HEK293 (cell line): Measurements from ENCODE around the gene PARD3.
A peak's percentile ranks its signal among the peaks of the same experiment; 100 is the strongest.

Experiments used
- CTCF ChIA-PET: fragments of 350-600 bp; formaldehyde crosslinking; extraction: SDS; loops from one replicate; lab custom pipeline; 2021; ENCODE audit warnings: antibody characterized with exemption; lab: Yijun Ruan, JAX
- POLR2A ChIA-PET: fragments of 300-600 bp; formaldehyde crosslinking; extraction: SDS; loops from one replicate; lab custom pipeline; 2020; ENCODE audit warnings: antibody characterized with exemption, inconsistent platforms; lab: Yijun Ruan, JAX
- H3K27ac ChIP-seq: fragments of 200-500 bp; sonication (Bioruptor generic); 2 replicates; pipeline ENCODE4 v1.5.1; 2014; ENCODE audit warnings: low read depth, low read length, control low read depth, inconsistent platforms; ENCODE audit errors: extremely low read depth
- H3K36me3 ChIP-seq, 2 experiments: fragments of 200-500 bp in 1 of 2; sonication (Bioruptor generic) in 1 of 2; 1 replicate in 1 of 2; 2 replicates in 1 of 2; pipeline ENCODE4 v1.5.1; 2014 to 2017; ENCODE audit warnings: inconsistent platforms in 2 of 2, low read length in 2 of 2; ENCODE audit not compliant: control insufficient read depth in 2 of 2, insufficient read depth in 1 of 2
- H3K4me1 ChIP-seq: fragments of 200-500 bp; sonication (Bioruptor generic); 2 replicates; pipeline ENCODE4 v1.5.1; 2014; ENCODE audit warnings: mild to moderate bottlenecking, low read length, inconsistent platforms; ENCODE audit not compliant: control insufficient read depth, insufficient read depth
- H3K4me3 ChIP-seq: 2 replicates; pipeline ENCODE4 v1.5.1; 2011; ENCODE audit warnings: low read depth, mild to moderate bottlenecking, control low read depth, low read length, moderate library complexity
- H3K9me3 ChIP-seq: fragments of 200-500 bp; sonication (Bioruptor generic); 2 replicates; pipeline ENCODE4 v1.5.1; 2014; ENCODE audit warnings: low read depth, low read length, inconsistent platforms; ENCODE audit not compliant: control insufficient read depth, insufficient read depth
- BCL11A ChIP-seq: fragments of 450-650 bp; formaldehyde crosslinking; IDR thresholded peaks from 2 replicates; pipeline ENCODE4 v1.5.1; 2016; ENCODE audit warnings: low read depth, missing biosample characterization, missing genetic modification characterization
- MZF1 ChIP-seq: fragments of 450-650 bp; formaldehyde crosslinking; IDR thresholded peaks from 2 replicates; pipeline ENCODE4 v1.5.1; 2017; ENCODE audit warnings: missing biosample characterization, missing genetic modification characterization, borderline replicate concordance
- PRDM6 ChIP-seq: fragments of 450-650 bp; formaldehyde crosslinking; IDR thresholded peaks from 2 replicates; pipeline ENCODE4 v1.5.1; 2017; ENCODE audit warnings: missing biosample characterization, missing genetic modification characterization
- SETDB1 ChIP-seq: IDR thresholded peaks from one replicate; pipeline ENCODE4 v1.6.1; 2017; ENCODE audit warnings: mild to moderate bottlenecking, low read length, moderate library complexity, mixed read lengths; ENCODE audit not compliant: insufficient read length
- ZBTB20 ChIP-seq: fragments of 450-650 bp; formaldehyde crosslinking; IDR thresholded peaks from 2 replicates; pipeline ENCODE4 v1.5.1; 2016; ENCODE audit warnings: missing biosample characterization, missing genetic modification characterization
- ZBTB6 ChIP-seq: fragments of 450-650 bp; formaldehyde crosslinking; IDR thresholded peaks from 2 replicates; pipeline ENCODE4 v1.5.1; 2017; ENCODE audit warnings: missing biosample characterization, missing genetic modification characterization
- ZEB2 ChIP-seq: fragments of 450-650 bp; formaldehyde crosslinking; IDR thresholded peaks from 2 replicates; pipeline ENCODE4 v1.5.1; 2016; ENCODE audit warnings: missing biosample characterization, missing genetic modification characterization
- ZFP69B ChIP-seq: fragments of 450-650 bp; formaldehyde crosslinking; IDR thresholded peaks from 2 replicates; pipeline ENCODE4 v1.5.1; 2016; ENCODE audit warnings: missing biosample characterization, missing genetic modification characterization
- ZNF146 ChIP-seq: fragments of 450-650 bp; formaldehyde crosslinking; IDR thresholded peaks from 2 replicates; pipeline ENCODE4 v1.5.1; 2016; ENCODE audit warnings: missing biosample characterization, missing genetic modification characterization
- ZNF155 ChIP-seq: fragments of 450-650 bp; formaldehyde crosslinking; IDR thresholded peaks from 2 replicates; pipeline ENCODE4 v1.5.1; 2016; ENCODE audit warnings: missing biosample characterization, missing genetic modification characterization
- ZNF19 ChIP-seq: fragments of 450-650 bp; formaldehyde crosslinking; IDR thresholded peaks from 2 replicates; pipeline ENCODE4; 2016; ENCODE audit warnings: missing biosample characterization, missing genetic modification characterization, low read depth
- ZNF248 ChIP-seq: fragments of 450-650 bp; formaldehyde crosslinking; IDR thresholded peaks from 2 replicates; pipeline ENCODE4 v1.5.1; 2017; ENCODE audit warnings: missing biosample characterization, missing genetic modification characterization
- ZNF311 ChIP-seq: fragments of 450-650 bp; formaldehyde crosslinking; IDR thresholded peaks from 2 replicates; pipeline ENCODE4 v1.5.1; 2017; ENCODE audit warnings: missing biosample characterization, missing genetic modification characterization, borderline replicate concordance
- ZNF692 ChIP-seq: fragments of 450-650 bp; formaldehyde crosslinking; IDR thresholded peaks from 2 replicates; pipeline ENCODE4 v1.5.1; 2016; ENCODE audit warnings: missing biosample characterization, missing genetic modification characterization
- ZNF701 ChIP-seq: fragments of 450-650 bp; formaldehyde crosslinking; IDR thresholded peaks from 2 replicates; pipeline ENCODE4 v1.5.1; 2016; ENCODE audit warnings: missing biosample characterization, missing genetic modification characterization
- ZSCAN16 ChIP-seq: fragments of 450-650 bp; formaldehyde crosslinking; IDR thresholded peaks from 2 replicates; pipeline ENCODE4 v1.5.1; 2016; ENCODE audit warnings: missing biosample characterization, missing genetic modification characterization
- ZXDB ChIP-seq: fragments of 450-650 bp; formaldehyde crosslinking; IDR thresholded peaks from 2 replicates; pipeline ENCODE4 v1.5.1; 2016; ENCODE audit warnings: missing biosample characterization, missing genetic modification characterization
- TF ChIP-seq, protein P1 (sequence below): fragments of 450-650 bp; formaldehyde crosslinking; IDR thresholded peaks from 2 replicates; pipeline ENCODE4 v1.5.1; 2016; ENCODE audit warnings: missing biosample characterization, missing genetic modification characterization, borderline replicate concordance
- TF ChIP-seq, protein P2 (sequence below): fragments of 450-650 bp; formaldehyde crosslinking; IDR thresholded peaks from 2 replicates; pipeline ENCODE4 v1.5.1; 2016; ENCODE audit warnings: missing biosample characterization, missing genetic modification characterization
- TF ChIP-seq, protein P3 (sequence below): fragments of 450-650 bp; formaldehyde crosslinking; IDR thresholded peaks from 2 replicates; pipeline ENCODE4 v1.5.1; 2016; ENCODE audit warnings: missing biosample characterization, missing genetic modification characterization

Gene PARD3

DNA sequence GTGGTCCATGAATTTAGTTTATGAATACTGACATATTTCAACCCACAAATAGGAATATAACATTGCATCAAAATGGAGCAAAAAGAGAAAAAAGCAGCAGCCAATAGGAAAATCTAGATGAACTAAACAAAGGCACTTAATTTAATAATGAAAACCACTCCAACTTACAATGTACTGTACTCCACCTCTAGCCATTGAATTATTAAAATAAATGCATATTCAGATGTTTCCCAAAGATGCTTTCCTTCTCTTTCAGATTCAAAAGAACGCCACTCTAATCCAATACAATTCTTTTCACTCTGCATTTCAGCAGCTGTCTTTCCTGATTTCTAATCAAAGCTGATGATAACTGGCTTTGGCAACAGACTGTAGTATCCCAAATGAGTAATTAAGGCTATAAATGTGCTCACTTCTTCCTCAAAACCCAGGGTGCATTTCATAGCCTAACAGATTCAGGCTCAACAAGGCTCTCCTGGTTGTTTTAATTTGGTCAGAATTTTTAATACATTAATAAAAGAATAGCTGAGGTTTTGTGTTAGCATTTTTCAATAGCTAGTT is 577.1 kb downstream of the PARD3 start (continued):
- no peak for TF ChIP-seq ZNF692 (tag by site-specific recombination)
- TF ChIP-seq, protein P1, sequence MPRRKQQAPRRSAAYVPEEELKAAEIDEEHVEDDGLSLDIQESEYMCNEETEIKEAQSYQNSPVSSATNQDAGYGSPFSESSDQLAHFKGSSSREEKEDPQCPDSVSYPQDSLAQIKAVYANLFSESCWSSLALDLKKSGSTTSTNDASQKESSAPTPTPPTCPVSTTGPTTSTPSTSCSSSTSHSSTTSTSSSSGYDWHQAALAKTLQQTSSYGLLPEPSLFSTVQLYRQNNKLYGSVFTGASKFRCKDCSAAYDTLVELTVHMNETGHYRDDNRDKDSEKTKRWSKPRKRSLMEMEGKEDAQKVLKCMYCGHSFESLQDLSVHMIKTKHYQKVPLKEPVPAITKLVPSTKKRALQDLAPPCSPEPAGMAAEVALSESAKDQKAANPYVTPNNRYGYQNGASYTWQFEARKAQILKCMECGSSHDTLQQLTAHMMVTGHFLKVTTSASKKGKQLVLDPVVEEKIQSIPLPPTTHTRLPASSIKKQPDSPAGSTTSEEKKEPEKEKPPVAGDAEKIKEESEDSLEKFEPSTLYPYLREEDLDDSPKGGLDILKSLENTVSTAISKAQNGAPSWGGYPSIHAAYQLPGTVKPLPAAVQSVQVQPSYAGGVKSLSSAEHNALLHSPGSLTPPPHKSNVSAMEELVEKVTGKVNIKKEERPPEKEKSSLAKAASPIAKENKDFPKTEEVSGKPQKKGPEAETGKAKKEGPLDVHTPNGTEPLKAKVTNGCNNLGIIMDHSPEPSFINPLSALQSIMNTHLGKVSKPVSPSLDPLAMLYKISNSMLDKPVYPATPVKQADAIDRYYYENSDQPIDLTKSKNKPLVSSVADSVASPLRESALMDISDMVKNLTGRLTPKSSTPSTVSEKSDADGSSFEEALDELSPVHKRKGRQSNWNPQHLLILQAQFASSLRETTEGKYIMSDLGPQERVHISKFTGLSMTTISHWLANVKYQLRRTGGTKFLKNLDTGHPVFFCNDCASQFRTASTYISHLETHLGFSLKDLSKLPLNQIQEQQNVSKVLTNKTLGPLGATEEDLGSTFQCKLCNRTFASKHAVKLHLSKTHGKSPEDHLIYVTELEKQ (tag by site-specific recombination): no peak
- TF ChIP-seq, all 188 proteins: peak for 0

- TF ChIP-seq ZBTB20 (tag by site-specific recombination): peak; percentile 65; the same call in 1 of the 2 replicates
- TF ChIP-seq ZXDB: no peak
- TF ChIP-seq ZBTB6: no peak
- ChIA-PET CTCF (no interaction called here), POLR2A (interaction anchor here (0.6 kb wide), 1 partner anchor 319 kb away, joined by 3 read pairs; no protein-coding TSS in a partner anchor)
- H3K4me3 ChIP-seq: no peak overlapping the region
- H3K27ac ChIP-seq: no peak overlapping the region
- H3K4me1 ChIP-seq: no peaks in the 10 kb centered on the region
- H3K36me3 ChIP-seq: no peaks in the 10 kb centered on the region
- H3K9me3 ChIP-seq: no peaks in the 10 kb centered on the region
Observed at GRCh38 chr10:34236931-34237330, 578.2 kb downstream of the PARD3 start.

- H3K27ac ChIP-seq: no peak overlapping the region
- no peaks in the 10 kb centered on the region for H3K9me3 ChIP-seq
- CTCF ChIA-PET: interaction anchor here (0.6 kb wide), 1 partner anchor 153 kb away, joined by 3 read pairs; no protein-coding TSS in a partner anchor
- POLR2A ChIA-PET: interaction anchor here (0.5 kb wide), 1 partner anchor 1596 kb away, joined by 5 read pairs; no protein-coding TSS in a partner anchor
- no peaks in the 10 kb centered on the region for H3K36me3 ChIP-seq
- no peaks in the 10 kb centered on the region for H3K4me1 ChIP-seq
- no peak overlapping the region for H3K4me3 ChIP-seq
- 0 out of 2 replicates have a peak, but pooled peaks have one; percentile 35 for TF ChIP-seq ZEB2 (tag by site-specific recombination)
- TF ChIP-seq, protein P2, sequence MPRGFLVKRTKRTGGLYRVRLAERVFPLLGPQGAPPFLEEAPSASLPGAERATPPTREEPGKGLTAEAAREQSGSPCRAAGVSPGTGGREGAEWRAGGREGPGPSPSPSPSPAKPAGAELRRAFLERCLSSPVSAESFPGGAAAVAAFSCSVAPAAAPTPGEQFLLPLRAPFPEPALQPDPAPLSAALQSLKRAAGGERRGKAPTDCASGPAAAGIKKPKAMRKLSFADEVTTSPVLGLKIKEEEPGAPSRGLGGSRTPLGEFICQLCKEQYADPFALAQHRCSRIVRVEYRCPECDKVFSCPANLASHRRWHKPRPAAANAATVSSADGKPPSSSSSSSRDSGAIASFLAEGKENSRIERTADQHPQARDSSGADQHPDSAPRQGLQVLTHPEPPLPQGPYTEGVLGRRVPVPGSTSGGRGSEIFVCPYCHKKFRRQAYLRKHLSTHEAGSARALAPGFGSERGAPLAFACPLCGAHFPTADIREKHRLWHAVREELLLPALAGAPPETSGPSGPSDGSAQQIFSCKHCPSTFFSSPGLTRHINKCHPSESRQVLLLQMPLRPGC (tag by site-specific recombination): peak; percentile 83
- TF ChIP-seq MZF1 (tag by site-specific recombination): no peak
- no peak for TF ChIP-seq ZNF155 (tag by site-specific recombination)
- TF ChIP-seq ZNF248: no peak
- no peak for TF ChIP-seq ZNF701
- TF ChIP-seq, protein P3, sequence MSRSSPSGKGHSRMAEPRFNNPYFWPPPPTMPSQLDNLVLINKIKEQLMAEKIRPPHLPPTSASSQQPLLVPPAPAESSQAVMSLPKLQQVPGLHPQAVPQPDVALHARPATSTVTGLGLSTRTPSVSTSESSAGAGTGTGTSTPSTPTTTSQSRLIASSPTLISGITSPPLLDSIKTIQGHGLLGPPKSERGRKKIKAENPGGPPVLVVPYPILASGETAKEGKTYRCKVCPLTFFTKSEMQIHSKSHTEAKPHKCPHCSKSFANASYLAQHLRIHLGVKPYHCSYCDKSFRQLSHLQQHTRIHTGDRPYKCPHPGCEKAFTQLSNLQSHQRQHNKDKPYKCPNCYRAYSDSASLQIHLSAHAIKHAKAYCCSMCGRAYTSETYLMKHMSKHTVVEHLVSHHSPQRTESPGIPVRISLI (tag by site-specific recombination): peak; percentile 74
- TF ChIP-seq ZNF19 (tag by site-specific recombination): no peak; the same call in 1 of the 2 replicates
- peak; percentile 43 for TF ChIP-seq PRDM6 (tag by site-specific recombination)
- TF ChIP-seq ZNF311 (tag by site-specific recombination): no peak
- TF ChIP-seq ZFP69B: no peak
- TF ChIP-seq SETDB1: no peak
- no peak for TF ChIP-seq ZNF146
- 0 out of 2 replicates have a peak, but pooled peaks have one; percentile 26 for TF ChIP-seq BCL11A (tag by site-specific recombination)
- no peak for TF ChIP-seq ZSCAN16
Observed at GRCh38 chr10:34235164-34235832, 579.8 kb downstream of the PARD3 start.
